Fibroblast of mammary gland (primary cell): ENCODE results near the gene SLC22A16.
A peak's percentile ranks its signal among the peaks of the same experiment; 100 is the strongest.
"Not testable (repeated sequence)": the region's sequence is repeated elsewhere in the genome, so short reads cannot be mapped to it uniquely, and the experiment has no call there.

Source experiments
- DNase-seq: peaks from one replicate; pipeline ENCODE4 v3.0.0-alpha.2; 2010; ENCODE audit warnings: low read depth
- H3K4me3 ChIP-seq: 2 replicates; pipeline ENCODE4 v1.5.1; 2011; ENCODE audit warnings: low read depth, mild to moderate bottlenecking, low read length, moderate library complexity; ENCODE audit not compliant: control insufficient read depth
- CTCF ChIP-seq: conservative IDR thresholded peaks from 2 replicates; pipeline ENCODE4 v1.5.1; 2011; ENCODE audit warnings: low read depth, low read length, inconsistent platforms; ENCODE audit not compliant: control insufficient read depth, insufficient read depth

The SLC22A16 gene

GRCh38 chr6:110520209-110520965 lies 44.0 kb upstream of the SLC22A16 start:
- DNase-seq, result no peak
- no peak overlapping the region for H3K4me3 ChIP-seq
- TF ChIP-seq CTCF, result no peak

GRCh38 chr6:110517601-110518281 lies 41.3 kb upstream of the SLC22A16 start:
- DNase-seq, result peak; percentile 49
- TF ChIP-seq CTCF, result no peak
- no peak overlapping the region for H3K4me3 ChIP-seq

GRCh38 chr6:110517034-110517433 lies 40.6 kb upstream of the SLC22A16 start:
- H3K4me3 ChIP-seq, result no peak overlapping the region
- no peak for DNase-seq
- TF ChIP-seq CTCF, result no peak

- DNase-seq, result no peak
- no peak for TF ChIP-seq CTCF
- no peak overlapping the region for H3K4me3 ChIP-seq
Observed at GRCh38 chr6:110514818-110515217, 38.4 kb upstream of the SLC22A16 start.

GRCh38 chr6:110512991-110513390 lies 36.6 kb upstream of the SLC22A16 start:
- DNase-seq, result peak; percentile 52
- no peak overlapping the region for H3K4me3 ChIP-seq
- TF ChIP-seq CTCF, result no peak

- DNase-seq, H3K4me3 ChIP-seq: not testable (repeated sequence)
Observed at GRCh38 chr6:110512549-110512948, 36.1 kb upstream of the SLC22A16 start.

- H3K4me3 ChIP-seq, result no peak overlapping the region
- no peak for DNase-seq
- no peak for TF ChIP-seq CTCF
Observed at GRCh38 chr6:110511401-110511800, 35.0 kb upstream of the SLC22A16 start.
